ENCODE data around the gene HSD3B2.

Gene HSD3B2

DNA sequence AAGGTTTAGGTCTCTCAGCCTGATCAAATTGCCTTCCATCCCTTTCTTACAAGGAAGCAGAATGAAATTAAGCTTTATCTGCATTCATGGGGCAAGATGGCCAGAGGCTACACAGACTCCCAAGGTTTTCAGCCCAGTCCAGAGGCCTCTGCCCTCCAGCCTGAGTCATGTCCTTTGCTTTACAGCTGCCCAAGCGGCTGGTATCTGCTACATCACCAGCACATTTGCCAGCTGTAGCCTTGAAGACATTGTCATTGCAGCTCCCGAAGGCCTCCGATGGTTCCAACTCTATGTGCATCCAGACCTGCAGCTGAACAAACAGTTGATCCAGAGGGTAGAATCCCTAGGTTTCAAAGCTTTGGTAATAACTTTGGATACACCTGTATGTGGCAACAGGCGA lies 30.4 kb upstream of the HSD3B2 start:
- TF ChIP-seq GATA2 (IDR thresholded peaks at IDR 0.05; ENCODE audit: low read depth, low read length) (no peak), GATA3 (IDR thresholded peaks at IDR 0.05; ENCODE audit: low read depth, low read length) (no peak)

DNA sequence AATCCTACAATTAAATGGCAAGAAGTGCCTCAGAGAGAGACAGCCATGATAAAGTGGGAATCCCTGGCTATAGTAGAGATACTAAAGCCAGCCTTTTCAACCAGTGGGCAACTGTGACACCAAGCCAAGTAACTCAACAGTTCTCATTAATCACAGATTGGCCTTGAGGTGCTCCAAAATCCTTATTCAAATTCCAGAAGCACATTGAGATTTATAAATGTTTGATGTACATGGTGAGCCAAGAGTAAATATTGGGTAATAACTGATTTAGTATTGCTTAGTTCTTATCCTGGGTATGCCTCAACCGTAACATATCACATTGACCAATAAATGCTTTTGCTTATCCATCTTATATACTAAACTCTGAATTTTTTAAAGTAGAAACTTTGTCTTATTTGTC lies 29.3 kb upstream of the HSD3B2 start:
- TF ChIP-seq GATA3 (IDR thresholded peaks at IDR 0.05; ENCODE audit: low read depth, low read length) (no peak), GATA2 (IDR thresholded peaks at IDR 0.05; ENCODE audit: low read depth, low read length) (no peak)

DNA sequence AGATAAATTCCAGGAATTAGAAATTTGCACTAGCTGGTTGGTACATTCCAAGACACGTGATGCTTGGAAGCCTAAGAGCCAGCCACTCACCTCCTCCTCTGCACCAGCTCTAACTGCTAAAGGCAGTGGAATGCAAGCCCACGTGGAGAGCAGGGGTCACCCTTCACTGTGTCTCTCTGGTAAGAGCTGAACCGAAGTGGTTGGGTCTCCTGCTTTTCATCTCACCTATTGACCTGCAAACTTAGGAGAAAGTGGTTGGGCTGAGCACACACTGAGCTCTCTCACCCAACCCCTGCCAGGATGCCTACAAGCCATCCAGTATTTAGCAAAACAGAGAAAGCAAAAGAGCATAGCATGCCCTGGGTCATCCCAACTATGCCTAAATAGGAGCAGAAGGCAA lies 27.1 kb upstream of the HSD3B2 start:
- TF ChIP-seq GATA3 (IDR thresholded peaks at IDR 0.05; ENCODE audit: low read depth, low read length): no peak
- TF ChIP-seq GATA2 (IDR thresholded peaks at IDR 0.05; ENCODE audit: low read depth, low read length): no peak

DNA sequence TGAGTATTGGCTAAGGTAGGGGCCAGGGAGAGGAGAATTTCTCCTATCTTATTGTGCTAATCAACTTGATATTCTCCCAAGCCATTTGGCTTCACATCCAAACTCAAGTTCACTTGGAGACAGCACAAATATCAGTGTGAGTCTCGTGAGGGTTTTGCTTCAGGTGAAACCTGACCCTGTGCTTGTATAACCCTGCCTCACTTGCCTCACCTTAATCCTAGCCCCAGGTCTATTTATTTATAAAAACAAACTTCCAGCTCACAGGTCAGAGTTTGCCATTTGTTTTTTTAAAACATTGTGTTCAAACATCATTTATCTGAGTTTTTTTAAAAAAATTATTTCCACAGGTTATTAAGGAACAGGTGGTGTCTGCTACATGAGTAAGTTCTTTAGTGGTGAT lies 26.5 kb upstream of the HSD3B2 start:
- TF ChIP-seq GATA2 (IDR thresholded peaks at IDR 0.05; ENCODE audit: low read depth, low read length): no peak
- no peak for TF ChIP-seq GATA3 (IDR thresholded peaks at IDR 0.05; ENCODE audit: low read depth, low read length)

DNA sequence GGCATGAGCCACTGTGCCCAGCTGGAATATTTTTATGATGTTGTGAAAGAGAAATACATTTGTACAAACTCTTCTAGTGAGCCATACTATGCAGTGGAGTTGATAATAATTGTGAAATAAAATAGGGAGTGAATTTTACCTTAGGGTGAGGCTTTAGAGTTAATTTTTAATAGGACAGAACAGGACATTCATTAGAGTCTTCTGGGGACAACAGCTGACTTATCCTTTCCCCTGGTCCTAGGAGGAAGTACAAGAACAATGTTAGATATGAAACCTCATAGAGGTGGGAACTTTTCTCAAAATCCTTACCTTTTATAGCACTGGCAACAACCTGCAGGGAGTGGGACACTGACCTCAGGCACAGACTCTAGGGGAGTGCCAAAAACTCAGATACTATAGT lies 24.4 kb upstream of the HSD3B2 start:
- TF ChIP-seq GATA2 (IDR thresholded peaks at IDR 0.05; ENCODE audit: low read depth, low read length) (no peak), GATA3 (IDR thresholded peaks at IDR 0.05; ENCODE audit: low read depth, low read length) (no peak)

DNA sequence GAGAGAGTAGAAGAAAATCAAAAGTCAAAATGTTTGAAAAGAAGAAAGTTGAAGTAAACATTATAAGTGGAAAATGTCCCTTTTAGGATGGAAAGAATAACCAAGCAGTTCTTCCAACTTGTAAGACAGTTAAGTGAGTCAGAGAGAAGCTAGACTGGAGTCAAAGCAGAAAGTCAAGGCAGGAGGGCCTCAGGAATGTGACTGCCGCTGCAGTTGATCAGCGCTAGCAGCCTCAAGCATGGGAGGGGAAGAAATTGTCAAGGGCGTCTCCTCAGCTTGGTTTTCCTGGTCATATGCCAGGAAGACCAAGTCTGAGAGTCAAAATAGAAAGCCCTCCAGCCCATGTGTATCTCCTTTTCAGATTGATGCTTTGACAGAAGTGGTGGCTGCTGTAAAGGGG lies 23.2 kb upstream of the HSD3B2 start:
- no peak for TF ChIP-seq GATA3 (IDR thresholded peaks at IDR 0.05; ENCODE audit: low read depth, low read length)
- no peak for TF ChIP-seq GATA2 (IDR thresholded peaks at IDR 0.05; ENCODE audit: low read depth, low read length)

DNA sequence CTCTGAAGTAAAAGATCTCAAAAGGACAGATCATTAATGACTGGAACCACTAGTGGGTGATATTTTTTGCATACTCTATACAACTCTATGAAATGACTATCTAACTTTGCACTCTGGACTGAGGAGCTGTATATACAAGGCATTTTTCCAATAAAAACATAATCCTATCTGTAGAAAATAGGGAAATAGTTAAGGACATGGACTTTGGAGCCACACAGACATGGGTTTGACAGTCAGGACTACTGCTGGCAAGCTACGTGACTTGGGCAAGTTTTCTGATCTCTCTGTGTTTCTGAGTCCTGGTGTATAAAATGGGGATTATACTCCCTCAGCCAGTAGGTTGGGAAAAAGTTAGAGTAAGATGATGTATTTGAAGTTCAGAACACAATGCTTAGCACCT lies 20.9 kb upstream of the HSD3B2 start:
- no peak for TF ChIP-seq GATA3 (IDR thresholded peaks at IDR 0.05; ENCODE audit: low read depth, low read length)
- no peak for TF ChIP-seq GATA2 (IDR thresholded peaks at IDR 0.05; ENCODE audit: low read depth, low read length)

DNA sequence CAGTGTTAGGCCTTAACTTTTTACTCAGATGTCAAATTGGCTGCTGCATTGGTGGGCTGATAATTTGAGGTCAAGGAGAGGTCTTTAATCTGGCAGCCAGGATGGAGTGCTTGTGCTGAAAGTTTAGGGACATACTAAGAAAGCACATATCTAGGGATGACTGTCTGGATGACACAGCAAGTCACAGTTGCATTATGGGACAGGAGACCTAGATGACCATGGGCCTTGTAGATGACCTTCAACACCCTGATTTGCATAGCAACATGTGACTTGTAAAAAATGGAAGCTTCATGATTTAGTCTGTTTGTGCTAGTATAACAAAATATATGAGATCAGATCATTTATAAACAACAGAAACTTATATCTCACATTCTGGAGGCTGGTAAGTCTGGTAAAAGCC lies 18.0 kb upstream of the HSD3B2 start:
- TF ChIP-seq GATA3 (IDR thresholded peaks at IDR 0.05; ENCODE audit: low read depth, low read length) (no peak), GATA2 (IDR thresholded peaks at IDR 0.05; ENCODE audit: low read depth, low read length) (no peak)

DNA sequence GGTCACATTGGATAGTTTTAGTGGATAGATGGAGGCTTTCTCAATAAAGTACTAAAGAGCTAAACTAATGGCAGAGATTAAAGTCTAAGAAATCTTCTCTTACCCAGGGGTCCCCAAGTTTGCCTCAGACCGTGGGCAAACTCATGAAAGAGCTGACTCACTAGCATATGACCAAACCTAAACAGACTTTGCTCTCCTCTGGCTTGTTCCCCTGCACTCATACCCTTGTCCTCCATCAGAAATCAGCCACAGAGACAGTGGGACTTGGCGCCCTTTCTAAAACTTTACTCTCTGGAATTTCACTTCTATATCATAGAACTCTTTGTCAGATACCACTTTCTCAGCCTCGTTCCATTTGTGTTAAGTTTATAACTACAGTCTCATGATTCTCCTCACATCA lies 17.0 kb upstream of the HSD3B2 start:
- no peak for TF ChIP-seq GATA2 (IDR thresholded peaks at IDR 0.05; ENCODE audit: low read depth, low read length)
- no peak for TF ChIP-seq GATA3 (IDR thresholded peaks at IDR 0.05; ENCODE audit: low read depth, low read length)

DNA sequence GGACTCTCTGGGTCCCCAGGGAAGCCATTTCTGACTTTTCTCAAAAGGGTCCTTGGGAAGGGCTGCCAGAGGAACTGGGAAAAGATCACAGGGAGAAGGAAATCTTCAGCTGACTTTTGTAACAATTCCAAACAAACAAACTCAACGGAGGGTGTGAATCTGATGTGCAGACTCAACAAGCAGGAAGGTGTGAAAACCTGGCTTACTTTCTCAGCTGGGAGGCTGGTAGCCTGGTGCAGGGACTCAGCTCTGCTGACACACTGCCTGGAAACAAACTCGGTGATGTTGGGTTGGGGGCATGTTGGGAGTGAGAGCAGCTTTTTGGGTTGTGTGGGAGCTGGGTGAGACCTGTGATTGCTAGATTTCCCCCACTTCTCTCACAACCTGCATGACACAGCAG lies 10.2 kb upstream of the HSD3B2 start:
- TF ChIP-seq GATA3 (IDR thresholded peaks at IDR 0.05; ENCODE audit: low read depth, low read length): no peak
- no peak for TF ChIP-seq GATA2 (IDR thresholded peaks at IDR 0.05; ENCODE audit: low read depth, low read length)

DNA sequence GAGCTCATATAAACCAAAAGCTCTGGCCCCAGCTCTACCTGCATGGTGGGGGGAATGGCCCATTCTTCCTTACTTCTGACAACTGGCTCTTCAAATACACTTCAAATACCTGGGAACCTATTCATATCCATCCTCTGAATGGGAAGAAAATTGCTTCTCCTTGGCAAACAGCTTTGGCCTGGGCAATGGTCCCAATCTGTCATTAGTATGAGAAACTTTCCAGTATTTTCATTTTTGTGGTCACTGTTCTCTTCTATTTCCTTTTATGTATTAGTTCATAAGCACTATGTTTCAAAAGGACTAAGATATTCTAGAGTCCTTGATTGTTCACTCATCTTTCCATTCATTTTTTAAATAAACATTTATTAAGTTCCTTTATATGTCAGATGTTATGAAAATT lies 5.2 kb upstream of the HSD3B2 start:
- no peak for TF ChIP-seq GATA2 (IDR thresholded peaks at IDR 0.05; ENCODE audit: low read depth, low read length)
- TF ChIP-seq GATA3 (IDR thresholded peaks at IDR 0.05; ENCODE audit: low read depth, low read length): no peak

DNA sequence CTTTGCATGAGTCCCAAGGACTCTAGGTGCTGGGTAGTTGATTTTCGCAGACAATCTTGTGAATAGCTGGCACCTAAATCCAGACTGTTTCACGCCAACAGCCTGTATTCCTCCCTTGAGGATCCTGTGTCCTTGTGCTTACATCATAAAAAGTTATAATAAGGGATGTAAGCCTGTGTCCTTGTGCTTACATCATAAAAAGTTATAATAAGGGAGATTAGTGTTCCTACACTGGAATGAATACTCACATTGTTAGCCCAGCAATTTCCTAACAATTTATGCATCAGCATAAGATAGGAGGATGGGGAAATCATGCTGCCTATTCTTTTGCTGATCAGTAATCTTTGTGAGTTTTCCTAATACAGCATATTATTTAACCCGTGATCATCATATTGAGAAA lies 4.0 kb upstream of the HSD3B2 start:
- TF ChIP-seq GATA3 (IDR thresholded peaks at IDR 0.05; ENCODE audit: low read depth, low read length) (no peak), GATA2 (IDR thresholded peaks at IDR 0.05; ENCODE audit: low read depth, low read length) (no peak)

DNA sequence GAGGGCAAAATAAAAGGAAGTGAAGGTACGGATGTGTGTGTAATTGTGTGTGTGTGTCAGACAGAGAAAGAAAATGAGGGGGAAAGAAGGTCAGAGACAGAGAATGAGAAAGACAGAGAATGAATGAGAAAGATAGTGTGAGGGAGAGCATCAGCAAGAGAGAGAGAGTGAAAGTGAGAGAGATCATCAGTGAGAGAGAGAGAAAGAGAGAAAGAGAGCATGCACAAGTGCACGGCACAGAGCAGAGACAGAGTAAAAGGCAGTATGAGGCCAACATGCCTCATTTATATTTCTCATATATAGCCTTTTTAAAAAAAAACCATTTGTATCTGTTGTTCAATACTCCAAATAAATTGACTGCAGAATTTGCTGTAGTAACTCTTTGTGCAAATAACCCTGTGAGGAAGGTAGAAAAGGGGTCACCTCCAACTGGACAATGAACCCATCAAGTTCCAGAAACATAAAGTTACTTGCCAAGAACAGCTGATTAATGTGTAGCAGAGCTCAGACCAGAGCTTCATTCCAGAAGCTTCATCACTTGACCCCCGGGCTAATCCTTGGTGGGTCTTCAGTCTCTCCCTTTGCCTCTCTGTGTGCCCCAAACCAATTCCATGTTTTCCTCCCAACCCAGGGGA lies 1.2 kb downstream of the HSD3B2 start:
- no peak for TF ChIP-seq GATA3 (IDR thresholded peaks at IDR 0.05; ENCODE audit: low read depth, low read length)
- TF ChIP-seq GATA2 (IDR thresholded peaks at IDR 0.05; ENCODE audit: low read depth, low read length): no peak

DNA sequence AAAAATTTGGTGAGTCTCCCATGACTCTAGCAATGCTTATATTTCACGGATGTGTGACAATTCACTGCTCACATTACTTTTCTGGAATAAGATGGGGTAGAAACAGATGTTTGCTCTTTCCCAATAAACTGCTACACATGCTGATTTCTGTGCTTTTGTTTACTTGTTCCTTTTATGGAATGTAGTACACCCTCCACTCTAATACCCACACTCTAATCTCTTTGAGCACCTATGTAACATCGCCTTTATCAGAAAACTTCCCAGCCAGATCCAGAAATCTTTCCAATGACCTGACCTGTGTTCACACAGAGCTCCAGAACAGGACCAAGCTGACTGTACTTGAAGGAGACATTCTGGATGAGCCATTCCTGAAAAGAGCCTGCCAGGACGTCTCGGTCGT lies 4.2 kb downstream of the HSD3B2 start:
- TF ChIP-seq GATA3 (IDR thresholded peaks at IDR 0.05; ENCODE audit: low read depth, low read length) (no peak), GATA2 (IDR thresholded peaks at IDR 0.05; ENCODE audit: low read depth, low read length) (no peak)

DNA sequence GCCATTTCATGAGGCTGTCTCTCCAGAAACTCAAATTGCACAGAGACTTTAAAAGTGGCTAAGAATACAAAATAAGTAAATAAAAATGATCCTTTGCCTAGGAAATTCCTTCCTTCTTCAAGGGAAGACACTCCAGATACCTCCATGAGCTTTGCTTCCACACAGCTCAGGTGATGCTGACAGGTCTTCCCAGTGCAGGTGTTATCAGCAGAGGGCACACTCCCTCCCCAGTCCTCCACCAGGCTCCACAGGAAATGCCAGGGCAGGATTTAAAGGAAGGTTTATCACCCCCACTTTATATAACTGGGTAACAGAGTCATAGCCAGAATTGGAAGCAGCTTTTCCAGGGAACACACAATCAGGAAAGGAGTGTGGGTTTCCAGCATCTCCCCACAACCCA lies 5.7 kb downstream of the HSD3B2 start:
- TF ChIP-seq GATA3 (IDR thresholded peaks at IDR 0.05; ENCODE audit: low read depth, low read length) (no peak), GATA2 (IDR thresholded peaks at IDR 0.05; ENCODE audit: low read depth, low read length) (no peak)

DNA sequence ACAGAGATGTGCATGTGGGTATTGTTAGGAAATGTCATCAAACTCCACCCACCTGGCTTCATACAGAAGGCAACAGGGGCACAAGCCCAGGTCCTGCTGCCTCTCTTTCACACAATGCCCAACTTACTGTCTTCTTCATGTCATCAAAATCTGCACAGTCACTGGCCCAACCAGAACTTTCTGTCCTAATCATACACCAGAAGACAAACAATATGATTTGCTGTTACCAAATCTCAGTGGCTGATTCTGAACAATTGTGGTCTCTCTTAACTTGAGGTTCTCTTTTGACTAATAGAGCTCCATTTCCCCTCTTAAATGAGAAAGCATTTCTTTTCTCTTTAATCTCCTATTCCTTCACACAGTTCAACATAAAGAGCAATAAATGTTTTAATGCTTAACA lies 7.7 kb downstream of the HSD3B2 start:
- no peak for TF ChIP-seq GATA3 (IDR thresholded peaks at IDR 0.05; ENCODE audit: low read depth, low read length)
- no peak for TF ChIP-seq GATA2 (IDR thresholded peaks at IDR 0.05; ENCODE audit: low read depth, low read length)

All from SH-SY5Y (cell line).